Retina (tissue), 1 donor: Measurements from ENCODE around the gene RHOG.
"Not testable (repeated sequence)": the region's sequence is repeated elsewhere in the genome, so short reads cannot be mapped to it uniquely, and the experiment has no call there.

Experiments used
- DNase-seq: peaks from one replicate; pipeline ENCODE4 v3.0.0-alpha.2; 2016

The RHOG gene

GRCh38 chr11:3840870-3841425 is at the start of gene RHOG:
Gene RHOG, minus strand, starts transcription at chr11:3840959. Its CDS starts 12,821 bp downstream, at chr11:3828138.
- no peak for DNase-seq

- no peak for DNase-seq
These were observed 49.3 kb upstream of the RHOG start for GRCh38 chr11:3890014-3890413.

GRCh38 chr11:3888876-3889275 is 48.1 kb upstream of the RHOG start:
- DNase-seq: no peak

DNA sequence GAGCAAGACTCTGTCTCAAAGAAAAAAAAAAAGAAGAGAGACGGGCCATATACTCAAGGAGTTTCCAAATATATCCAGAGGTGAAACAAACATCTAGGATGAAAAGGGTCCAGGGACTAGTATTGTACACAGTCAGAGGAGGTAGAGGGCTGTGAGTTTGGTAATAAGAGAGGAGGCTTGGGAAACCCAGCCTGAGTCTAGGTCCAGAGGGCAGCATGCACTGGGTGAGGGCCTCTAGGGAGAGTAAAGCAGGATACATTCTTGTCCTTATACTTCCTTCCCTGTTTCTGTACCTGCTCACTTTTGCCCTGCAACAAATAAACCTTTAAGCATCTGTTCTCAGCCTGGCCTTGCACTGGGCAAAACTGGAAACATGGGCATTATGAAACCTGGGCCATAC is 46.2 kb upstream of the RHOG start:
- DNase-seq: no peak

DNA sequence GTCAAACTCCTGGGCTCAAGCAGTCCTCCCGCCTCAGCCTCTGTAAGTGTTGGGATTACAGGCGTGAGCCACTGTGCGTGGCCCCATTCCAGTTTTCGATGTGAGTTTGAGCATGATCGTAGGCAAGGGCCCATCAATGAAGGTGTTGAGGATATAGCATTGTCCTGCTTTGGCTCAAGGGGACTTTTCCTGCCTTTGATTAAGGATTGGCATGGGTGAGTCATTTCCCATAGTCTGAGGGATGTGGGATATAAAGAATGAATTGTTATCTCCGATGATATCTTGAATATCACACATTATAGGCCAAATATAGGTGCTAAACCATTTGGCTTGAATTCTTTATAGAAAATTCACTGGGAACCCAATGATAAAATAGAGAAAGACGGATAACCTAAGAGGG is 45.1 kb upstream of the RHOG start:
- no peak for DNase-seq

DNA sequence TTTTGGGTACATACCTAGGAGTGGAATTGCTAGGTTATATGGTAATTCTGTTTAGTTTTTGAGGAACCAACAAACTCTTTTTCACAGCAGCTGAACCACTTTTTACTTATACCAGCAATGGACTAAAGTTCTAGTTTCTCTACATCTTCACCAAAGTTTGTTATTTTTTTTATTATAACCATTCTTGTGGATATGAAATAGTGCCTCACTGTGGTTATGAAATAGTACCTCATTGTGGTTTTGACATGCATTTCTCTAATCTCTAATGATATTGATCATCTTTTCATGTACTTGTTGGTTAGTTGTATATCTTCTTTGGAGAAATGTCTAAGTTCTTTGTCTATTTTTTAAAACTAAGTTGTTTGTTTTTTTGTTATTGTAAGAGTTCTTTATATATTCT is 41.9 kb upstream of the RHOG start:
- DNase-seq: no peak

DNA sequence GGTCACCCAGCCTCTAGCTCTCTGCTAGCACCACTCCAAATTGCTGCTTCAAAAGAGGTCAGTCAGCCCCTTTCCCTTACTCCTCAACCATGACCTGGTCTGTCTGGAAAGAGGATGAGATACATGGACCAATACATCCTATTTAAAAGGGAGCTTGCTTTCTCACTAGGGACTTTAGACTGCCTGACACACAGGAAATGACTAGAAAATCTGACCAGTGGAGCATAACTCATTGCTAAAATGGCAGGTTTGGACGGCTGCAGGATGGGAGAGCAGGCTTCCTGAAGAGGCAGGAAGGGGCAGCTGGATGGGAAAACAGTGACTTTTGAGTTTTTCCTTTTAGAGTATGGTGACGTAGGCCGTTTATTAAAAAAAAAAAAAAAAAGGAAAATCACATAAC is 40.0 kb upstream of the RHOG start:
- DNase-seq: no peak

GRCh38 chr11:3879967-3880542 is 39.3 kb upstream of the RHOG start:
- DNase-seq: no peak

DNA sequence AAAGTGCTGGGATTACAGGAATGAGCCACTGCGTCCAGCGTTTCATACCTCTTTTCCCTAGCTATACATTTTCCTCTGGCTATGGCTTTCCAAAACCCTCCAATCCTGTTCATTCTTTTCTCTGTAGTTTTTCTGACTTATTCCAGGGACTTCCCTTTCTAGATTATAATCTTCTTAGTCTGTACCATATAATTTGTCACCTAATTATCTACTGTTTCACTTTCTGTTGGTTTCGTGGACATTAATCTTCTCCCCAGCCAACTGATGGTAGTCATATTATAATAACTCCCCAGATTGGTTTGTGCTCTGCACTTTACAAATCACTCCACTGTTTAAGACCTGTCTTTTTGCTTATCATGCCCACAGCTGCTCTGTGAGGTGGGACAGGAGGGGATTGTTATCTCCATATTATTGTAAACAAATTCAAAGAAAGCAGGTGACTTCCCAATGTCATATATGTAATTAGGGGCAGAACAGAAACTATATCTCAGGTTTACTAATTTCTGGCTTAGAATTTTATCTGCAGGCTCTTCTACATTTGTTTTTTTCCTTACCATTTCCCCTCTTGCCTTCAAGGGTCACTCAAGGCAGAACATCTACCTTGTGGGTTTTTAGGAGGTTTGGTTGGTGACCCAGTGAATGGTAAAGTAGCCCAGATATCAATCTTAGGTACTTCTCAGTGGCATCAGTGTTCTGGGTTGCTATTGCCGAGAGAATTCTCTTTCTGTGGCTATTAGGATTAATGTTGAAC is 38.6 kb upstream of the RHOG start:
- DNase-seq: no peak

GRCh38 chr11:3878258-3878584 is 37.5 kb upstream of the RHOG start:
- DNase-seq: no peak

GRCh38 chr11:3877364-3878257 is 36.9 kb upstream of the RHOG start:
- no peak for DNase-seq

DNA sequence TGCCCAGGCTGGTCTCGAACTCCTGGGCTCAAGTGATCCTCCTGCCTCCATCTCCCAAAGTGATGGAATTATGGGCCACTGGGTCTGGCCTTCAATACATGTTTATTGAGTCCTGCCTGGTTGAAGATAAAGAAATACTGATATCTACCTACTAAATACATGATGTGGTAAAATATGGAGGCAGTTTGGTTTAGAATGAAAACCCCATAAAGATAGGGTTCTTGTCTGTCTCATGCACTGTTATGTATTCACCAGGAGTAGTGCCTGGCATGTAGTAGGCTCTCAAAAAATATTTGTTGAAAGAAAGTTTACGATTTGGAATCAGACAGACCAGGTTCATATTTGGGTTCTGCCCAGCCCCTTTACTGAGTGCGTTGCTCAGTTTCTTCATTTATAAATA is 35.9 kb upstream of the RHOG start:
- DNase-seq: no peak

DNA sequence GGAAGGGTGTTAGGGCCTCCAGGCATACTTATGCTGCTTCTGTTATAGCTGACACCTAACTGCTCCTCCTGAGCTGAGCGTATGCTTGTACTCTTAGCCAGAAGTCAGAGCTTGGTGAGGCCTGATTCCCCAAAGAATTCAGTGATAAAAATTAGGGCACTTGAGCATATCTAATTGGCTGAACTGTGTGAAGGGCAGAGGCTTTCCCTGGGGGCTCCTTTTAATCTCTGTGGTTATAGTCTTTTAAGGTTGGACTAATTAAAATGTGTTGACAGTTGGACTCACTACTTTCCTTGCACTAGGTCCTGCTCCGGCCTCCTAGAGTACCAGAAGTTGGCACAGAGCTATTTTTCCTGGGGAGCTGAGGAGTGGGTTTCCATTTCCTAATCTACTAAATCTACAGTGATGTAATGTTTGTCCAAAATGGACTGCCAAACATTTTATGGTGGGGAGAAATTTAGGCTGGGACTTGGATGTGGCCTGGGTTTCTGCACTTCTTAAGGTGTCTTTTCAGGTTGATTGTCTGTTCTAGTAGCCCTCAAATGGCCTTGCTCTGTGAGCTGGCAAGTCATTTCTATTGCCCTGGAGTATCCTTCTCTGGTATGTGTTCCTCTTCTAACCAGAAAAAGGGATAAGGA is 33.1 kb upstream of the RHOG start:
- no peak for DNase-seq

GRCh38 chr11:3867209-3868091 is 26.7 kb upstream of the RHOG start:
- DNase-seq: no peak

- DNase-seq: no peak
These were observed 26.1 kb upstream of the RHOG start for GRCh38 chr11:3866836-3867208.

DNA sequence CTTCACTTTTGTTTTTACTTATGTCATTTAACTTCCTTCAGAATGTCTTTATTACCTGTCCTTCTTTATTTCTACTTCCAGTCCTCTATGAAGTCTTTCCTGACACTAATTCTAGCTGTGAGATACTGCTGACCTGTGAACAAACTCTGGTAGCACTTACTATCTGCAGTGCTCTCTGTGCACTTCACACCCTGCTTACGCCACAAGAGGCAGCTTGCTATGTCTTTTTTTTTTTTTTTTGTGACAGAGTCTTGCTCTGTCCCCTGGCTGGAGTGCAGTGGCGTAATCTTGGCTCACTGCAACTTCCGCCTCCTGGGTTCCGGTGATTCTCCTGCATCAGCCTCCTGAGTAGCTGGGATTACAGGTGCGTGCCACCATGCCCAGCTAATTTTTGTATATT is 25.4 kb upstream of the RHOG start:
- no peak for DNase-seq

DNA sequence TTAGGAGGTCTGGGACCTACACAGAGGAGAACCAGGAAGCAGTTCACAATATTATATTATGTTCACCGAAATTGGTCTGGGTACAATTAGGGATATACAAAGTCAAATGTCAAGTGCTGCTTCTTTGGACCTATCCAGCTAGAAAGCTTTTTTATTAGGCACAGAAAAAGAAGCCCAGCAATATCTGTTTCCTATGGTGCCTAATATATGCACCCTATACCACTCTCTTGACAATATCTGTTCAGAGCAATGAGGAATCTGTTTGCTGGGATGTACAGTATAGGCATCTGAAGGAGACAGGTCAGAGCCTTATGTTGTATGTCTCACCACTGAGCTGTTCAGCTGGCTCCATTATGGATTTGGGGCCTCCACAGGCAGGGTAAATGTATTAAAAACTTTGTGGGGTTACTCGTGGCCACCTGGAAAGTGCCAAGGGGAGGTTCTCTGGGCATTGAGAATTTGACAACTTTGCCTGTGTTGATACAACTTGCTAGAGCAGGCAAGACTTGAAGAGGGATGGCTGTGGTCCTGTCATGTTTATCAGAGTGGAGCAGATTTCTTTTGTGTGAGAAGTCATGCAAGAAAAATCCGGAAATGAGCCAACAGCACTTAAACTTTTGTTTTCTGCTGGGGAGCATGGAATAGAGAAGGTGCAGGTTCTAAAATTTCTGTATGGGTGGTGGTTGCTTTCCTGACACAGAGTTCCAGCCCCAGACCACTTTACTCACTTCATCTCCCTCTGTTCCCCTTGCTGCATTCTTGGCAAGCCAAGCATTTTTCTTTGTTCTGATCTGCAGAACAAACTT is 24.8 kb upstream of the RHOG start:
- DNase-seq: no peak

- no peak for DNase-seq
These were observed 20.9 kb upstream of the RHOG start for GRCh38 chr11:3861683-3862082.

DNA sequence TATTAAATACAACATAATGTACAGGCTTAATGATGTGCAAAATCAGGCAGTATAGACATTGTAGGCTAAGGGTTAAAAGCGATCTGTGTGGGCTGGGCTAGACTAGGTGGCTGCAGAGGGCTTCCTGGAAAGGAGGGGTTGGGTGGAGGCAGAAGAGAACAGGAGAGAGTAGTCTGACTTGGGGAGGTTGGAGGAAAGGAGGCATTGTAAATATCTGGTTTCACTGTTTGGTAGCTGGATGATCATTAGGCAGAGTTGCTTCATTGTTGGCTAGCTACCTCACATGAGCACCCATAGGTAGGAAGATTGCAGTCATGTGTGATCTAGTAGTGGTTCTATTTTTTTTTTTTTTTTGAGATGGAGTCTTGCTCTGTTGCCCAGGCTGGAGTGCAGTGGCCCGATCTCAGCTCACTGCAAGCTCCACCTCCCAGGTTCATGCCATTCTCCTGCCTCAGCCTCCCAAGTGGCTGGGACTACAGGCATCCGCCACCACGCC is 20.2 kb upstream of the RHOG start:
- DNase-seq: not testable (repeated sequence)

DNA sequence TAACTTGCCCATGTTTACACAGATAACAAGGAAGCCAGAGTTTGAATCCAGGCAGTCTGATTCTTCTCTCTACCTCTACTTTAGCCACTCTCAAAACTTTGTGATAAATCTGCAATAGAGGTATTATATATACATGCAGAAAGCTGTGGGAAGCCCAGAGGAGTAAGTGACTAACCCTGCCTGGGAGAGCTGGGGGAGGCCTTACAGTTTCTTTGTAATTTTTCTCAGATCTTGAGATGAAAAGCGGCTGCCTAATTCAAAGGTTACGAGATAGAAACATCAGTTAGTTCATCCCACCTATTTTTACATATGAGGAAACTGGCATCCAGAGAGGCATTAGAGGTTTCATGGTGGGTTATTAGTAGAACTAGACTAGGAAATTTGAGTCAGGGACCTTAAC is 19.6 kb upstream of the RHOG start:
- DNase-seq: no peak

DNA sequence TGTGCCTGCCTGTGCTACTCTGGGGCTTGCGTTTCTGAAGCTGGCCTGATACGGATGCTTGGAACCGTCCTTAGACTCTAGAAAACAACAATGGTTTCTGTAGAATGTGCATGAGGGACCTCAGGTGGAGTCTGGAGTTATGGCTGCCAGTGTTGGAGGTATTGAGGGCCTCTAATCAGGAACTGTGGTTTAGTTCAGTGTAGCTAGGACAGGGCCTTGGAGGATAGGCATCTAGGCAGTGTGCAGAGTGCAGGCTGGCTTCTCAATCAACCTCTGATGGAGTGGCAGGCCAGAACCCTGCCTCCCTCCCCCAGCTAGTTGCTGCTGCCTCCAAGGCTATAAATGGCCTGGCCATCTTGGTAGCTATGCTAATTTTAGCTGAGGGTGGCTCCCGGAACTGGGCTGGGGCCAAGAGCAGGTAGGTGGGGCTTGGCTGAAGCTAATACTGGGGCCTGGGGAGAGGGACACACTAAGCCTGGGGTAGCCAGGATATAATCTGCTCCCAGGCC is 18.7 kb upstream of the RHOG start:
- no peak for DNase-seq
